Transverse colon (tissue), 4 donors: Measurements from ENCODE around the gene IL3. TPM values are rescaled to one million over a fixed set of nuclear protein-coding genes. Genes with fewer than 3 reads are reported as not detected.
A peak's percentile ranks its signal among the peaks of the same experiment; 100 is the strongest.

Experiments used
- DNase-seq: peaks from one replicate; pipeline ENCODE4 v3.0.0-alpha.2; 2019
- H3K27ac ChIP-seq, 4 donors: fragments of 200-600 bp; sonication (generic); 2 replicates each; pipeline ENCODE4 v1.5.1; 2016 to 2018; ENCODE audit warnings: inconsistent platforms in 4 of 4
- H3K27me3 ChIP-seq: fragments of 200-600 bp; sonication (generic); 2 replicates; pipeline ENCODE4 v1.5.1; 2017; ENCODE audit warnings: inconsistent platforms
- H3K36me3 ChIP-seq, 4 donors: fragments of 200-600 bp; sonication (generic); 2 replicates each; pipeline ENCODE4 v1.5.1; 2017 to 2019; ENCODE audit warnings: inconsistent platforms in 4 of 4
- H3K4me1 ChIP-seq, 4 donors: fragments of 200-600 bp; sonication (generic); 2 replicates each; pipeline ENCODE4 v1.5.1; 2017 to 2020; ENCODE audit warnings: inconsistent platforms in 4 of 4
- H3K4me3 ChIP-seq, 4 donors: fragments of 200-600 bp; sonication (generic); 1 replicate in 1 of 4; 2 replicates in 3 of 4; pipeline versions ENCODE4 v1.5.1 to v1.6.1; 2017 to 2019; ENCODE audit warnings: inconsistent platforms in 4 of 4
- H3K9me3 ChIP-seq, 2 donors: fragments of 200-600 bp; sonication (generic); 2 replicates each; pipeline ENCODE4 v1.5.1; 2017 to 2019; ENCODE audit warnings: inconsistent platforms in 2 of 2
- EP300 ChIP-seq: sonication (generic); formaldehyde crosslinking; IDR thresholded peaks from one replicate; pipeline ENCODE4 v1.6.1; 2017; ENCODE audit warnings: antibody characterized with exemption, low read depth
- POLR2A ChIP-seq: fragments of 450-650 bp; IDR thresholded peaks from one replicate; pipeline ENCODE4 v1.6.1; 2016; ENCODE audit warnings: antibody characterized with exemption, mild to moderate bottlenecking, moderate library complexity
- POLR2AphosphoS5 ChIP-seq, 3 donors: sonication (generic); formaldehyde crosslinking; IDR thresholded peaks; one replicate each; pipeline ENCODE4 v1.6.1; 2016; ENCODE audit warnings: antibody characterized with exemption in 3 of 3
- WGBS, 2 donors: methylation state at CpG; one replicate each; pipeline ENCODE4 v1.1.5; 2018; ENCODE audit warnings: low coverage in 1 of 2; 5-methylcytosine and 5-hydroxymethylcytosine counted together
- in situ Hi-C, 4 donors: fragments of 200-750 bp; cut with MboI; loops; one replicate each; pipeline versions ENCODE4 v1.15.0 to v1.15.1; 2017; ENCODE audit warnings: low sequenced_read_pairs in 3 of 4, low pct_ligation_motif_present in 1 of 4, low pct_unique_long_range_greater_than_20kb in 1 of 4
- intact Hi-C: fragments of 100-400 bp; cut with DNase I; formaldehyde crosslinking; loops from one replicate; pipeline ENCODE4 v1.15.1; 2023; ENCODE audit warnings: low total_unique reads
- total RNA-seq, 4 donors: library from RNA; depleted of rRNA; stranded (reverse); fragments of >200 nt; gene quantifications; one replicate each; pipeline ENCODE4 v1.1.0, GENCODE V29; 2016
- TF ChIP-seq, protein P1 (sequence below), 5 experiments: fragments of 200-600 bp in 3 of 5; fragments of 450-650 bp in 2 of 5; sonication (generic) in 3 of 5; IDR thresholded peaks; 1 replicate in 2 of 5; 2 replicates in 3 of 5; pipeline ENCODE4 v1.5.1; 2016 to 2017; ENCODE audit warnings: antibody characterized with exemption in 5 of 5, inconsistent platforms in 3 of 5, mild to moderate bottlenecking in 2 of 5, moderate library complexity in 1 of 5

Gene IL3
- total RNA-seq, 4 donors from 2014 or later, result not detected

- TF ChIP-seq, protein P1, sequence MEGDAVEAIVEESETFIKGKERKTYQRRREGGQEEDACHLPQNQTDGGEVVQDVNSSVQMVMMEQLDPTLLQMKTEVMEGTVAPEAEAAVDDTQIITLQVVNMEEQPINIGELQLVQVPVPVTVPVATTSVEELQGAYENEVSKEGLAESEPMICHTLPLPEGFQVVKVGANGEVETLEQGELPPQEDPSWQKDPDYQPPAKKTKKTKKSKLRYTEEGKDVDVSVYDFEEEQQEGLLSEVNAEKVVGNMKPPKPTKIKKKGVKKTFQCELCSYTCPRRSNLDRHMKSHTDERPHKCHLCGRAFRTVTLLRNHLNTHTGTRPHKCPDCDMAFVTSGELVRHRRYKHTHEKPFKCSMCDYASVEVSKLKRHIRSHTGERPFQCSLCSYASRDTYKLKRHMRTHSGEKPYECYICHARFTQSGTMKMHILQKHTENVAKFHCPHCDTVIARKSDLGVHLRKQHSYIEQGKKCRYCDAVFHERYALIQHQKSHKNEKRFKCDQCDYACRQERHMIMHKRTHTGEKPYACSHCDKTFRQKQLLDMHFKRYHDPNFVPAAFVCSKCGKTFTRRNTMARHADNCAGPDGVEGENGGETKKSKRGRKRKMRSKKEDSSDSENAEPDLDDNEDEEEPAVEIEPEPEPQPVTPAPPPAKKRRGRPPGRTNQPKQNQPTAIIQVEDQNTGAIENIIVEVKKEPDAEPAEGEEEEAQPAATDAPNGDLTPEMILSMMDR (IDR thresholded peaks at IDR 0.05), result no peak
- TF ChIP-seq EP300 (no peak), POLR2AphosphoS5 (IDR thresholded peaks at IDR 0.05) (no peak), POLR2A (no peak)
- Histone ChIP-seq H3K4me3 (no peak overlapping the region), H3K36me3 (no peaks in the 10 kb centered on the region), H3K4me1 (no peaks in the 10 kb centered on the region), H3K9me3 (no peaks in the 10 kb centered on the region), H3K27me3 (peaks cover 35% of the 10 kb centered on the region), H3K27ac (no peak overlapping the region)
- intact Hi-C loops, result no loop called here
- DNase-seq, result peak; percentile 6
- in situ Hi-C loops, result loop anchor here in 1 of 4 donors (25.0 kb wide), 1 partner anchor 581 kb away; no protein-coding TSS in a partner anchor
- WGBS, 2 donors, result 39 to 40% methylated on average over 2 to 10 of the region's 10 CpGs
Measured at GRCh38 chr5:132017738-132018625, 42.5 kb upstream of the IL3 start.

DNA sequence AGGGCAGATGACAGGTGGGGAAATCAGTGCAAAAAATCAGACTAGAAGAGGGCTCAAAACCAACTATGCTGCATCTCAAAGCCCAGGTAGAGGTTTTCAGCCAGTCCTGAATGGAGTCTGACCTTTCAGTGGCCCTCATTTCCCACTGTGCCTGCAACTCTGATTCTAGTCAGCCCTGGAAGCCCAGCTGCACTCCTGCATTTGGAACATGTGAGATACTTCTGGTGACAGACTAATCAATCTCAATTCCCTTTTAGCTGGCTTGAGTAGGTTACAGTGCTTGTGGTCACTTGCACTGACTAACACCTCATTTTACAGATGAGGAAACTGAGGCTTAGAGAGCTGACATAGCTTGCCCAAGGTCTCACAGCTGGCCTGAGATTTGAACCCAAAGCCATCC is 41.1 kb upstream of the IL3 start:
- Histone ChIP-seq H3K36me3 (no peaks in the 10 kb centered on the region), H3K27me3 (peaks cover 32% of the 10 kb centered on the region), H3K27ac (no peak overlapping the region), H3K4me3 (no peak overlapping the region), H3K4me1 (no peaks in the 10 kb centered on the region), H3K9me3 (no peaks in the 10 kb centered on the region)
- no peak for TF ChIP-seq POLR2AphosphoS5 (IDR thresholded peaks at IDR 0.05)
- TF ChIP-seq, protein P1 (IDR thresholded peaks at IDR 0.05), result no peak
- TF ChIP-seq EP300, result no peak
- no peak for TF ChIP-seq POLR2A
- in situ Hi-C loops, result loop anchor here in 1 of 4 donors (25.0 kb wide), 1 partner anchor 582 kb away; no protein-coding TSS in a partner anchor
- intact Hi-C loops, result no loop called here
- peak; percentile 1 for DNase-seq

DNA sequence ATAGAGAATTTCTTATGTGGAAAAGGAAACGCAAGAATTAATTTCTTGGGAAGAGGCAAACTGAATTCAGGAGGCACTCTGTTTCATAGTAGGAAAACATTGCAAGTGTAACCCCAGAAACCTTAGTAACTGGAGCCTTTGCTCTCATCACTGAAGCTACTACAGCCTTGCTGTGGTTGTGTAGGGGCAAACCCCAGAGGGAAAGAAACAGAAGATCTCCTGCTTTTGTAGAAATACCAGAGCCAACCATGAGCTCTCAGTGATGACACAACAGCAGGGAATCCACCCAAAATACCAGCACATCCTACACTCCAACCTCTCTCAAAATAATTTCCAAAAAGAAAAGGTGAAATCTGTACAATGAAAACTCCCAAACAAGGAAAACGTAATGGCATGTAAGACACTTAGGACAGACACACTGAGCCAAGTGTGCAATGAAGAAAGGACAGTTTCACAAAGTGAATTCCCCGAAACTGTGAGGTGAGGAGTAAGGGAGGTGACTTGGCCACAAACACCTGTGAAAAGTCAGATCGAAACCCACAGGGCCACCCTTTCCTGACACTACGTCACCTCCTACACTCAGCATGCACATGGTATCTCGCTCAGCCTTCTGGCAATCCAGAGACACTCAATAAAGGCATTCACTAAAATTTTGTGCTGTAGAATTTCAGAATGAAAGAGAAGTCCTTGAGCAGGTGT is 40.4 kb upstream of the IL3 start:
- WGBS, 2 donors, result 76 to 79% methylated on average over 6 of the region's 6 CpGs
- no peaks in the 10 kb centered on the region for H3K4me1 ChIP-seq
- intact Hi-C loops (no loop called here), in situ Hi-C loops (loop anchor here in 1 of 4 donors (25.0 kb wide), 1 partner anchor 583 kb away; no protein-coding TSS in a partner anchor)
- peak; percentile 31 for DNase-seq
- H3K9me3 ChIP-seq, result no peaks in the 10 kb centered on the region
- H3K4me3 ChIP-seq, result no peak overlapping the region
- H3K27ac ChIP-seq, result no peak overlapping the region
- no peak for TF ChIP-seq POLR2AphosphoS5 (IDR thresholded peaks at IDR 0.05)
- TF ChIP-seq, protein P1 (IDR thresholded peaks at IDR 0.05), result no peak
- no peak for TF ChIP-seq EP300
- no peak for TF ChIP-seq POLR2A
- peaks cover 32% of the 10 kb centered on the region for H3K27me3 ChIP-seq
- H3K36me3 ChIP-seq, result no peaks in the 10 kb centered on the region
